ENCODE data around the gene TNF. TPM values are rescaled to one million over a fixed set of nuclear protein-coding genes. Genes with fewer than 3 reads are reported as not detected.

The TNF gene
- total RNA-seq, 6 experiments from 2014 or later: 0.15 to 1.0 TPM; not detected in 4

DNA sequence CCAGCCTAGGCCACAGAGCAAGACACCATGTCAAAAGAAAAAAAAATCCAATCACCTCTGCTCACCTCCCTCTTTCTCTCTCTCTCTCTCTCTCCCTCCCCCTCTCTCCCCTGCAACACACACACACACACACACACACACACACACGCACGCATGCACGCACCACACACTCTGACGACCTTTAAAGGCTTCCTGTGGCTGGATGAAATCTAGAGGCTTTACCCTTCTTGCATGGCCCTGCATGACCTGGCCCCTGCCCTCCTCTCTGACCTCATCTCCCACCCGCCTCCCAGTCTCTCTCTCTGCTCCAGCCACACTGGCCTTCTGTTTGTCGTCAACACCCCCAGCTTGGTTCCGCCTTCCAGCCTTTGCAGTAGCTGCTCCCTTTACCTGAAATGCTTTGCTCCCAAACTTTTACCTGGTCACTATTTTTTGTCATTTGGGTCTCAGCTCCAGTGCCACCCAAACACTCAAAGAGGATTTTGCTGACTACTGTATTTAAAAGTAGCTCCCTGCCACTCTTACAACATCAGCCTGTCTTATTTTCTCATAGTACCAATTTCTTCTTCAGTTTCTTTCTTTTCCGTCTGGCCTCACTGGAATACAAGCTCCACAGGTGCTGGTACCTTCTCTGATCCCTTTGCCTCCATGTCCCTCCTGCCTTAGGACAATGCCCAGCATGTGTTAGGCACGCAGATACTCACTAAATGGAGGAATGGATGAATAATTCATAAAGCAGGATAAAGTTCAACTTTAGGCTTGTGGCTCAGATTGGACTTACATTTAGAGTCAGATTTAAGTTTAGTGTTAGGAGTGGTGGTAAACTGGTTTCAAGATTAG, 7.6 kb upstream of the TNF start:
- H3K9me3 ChIP-seq: no peaks in the 10 kb centered on the region
- TF ChIP-seq, protein P1, sequence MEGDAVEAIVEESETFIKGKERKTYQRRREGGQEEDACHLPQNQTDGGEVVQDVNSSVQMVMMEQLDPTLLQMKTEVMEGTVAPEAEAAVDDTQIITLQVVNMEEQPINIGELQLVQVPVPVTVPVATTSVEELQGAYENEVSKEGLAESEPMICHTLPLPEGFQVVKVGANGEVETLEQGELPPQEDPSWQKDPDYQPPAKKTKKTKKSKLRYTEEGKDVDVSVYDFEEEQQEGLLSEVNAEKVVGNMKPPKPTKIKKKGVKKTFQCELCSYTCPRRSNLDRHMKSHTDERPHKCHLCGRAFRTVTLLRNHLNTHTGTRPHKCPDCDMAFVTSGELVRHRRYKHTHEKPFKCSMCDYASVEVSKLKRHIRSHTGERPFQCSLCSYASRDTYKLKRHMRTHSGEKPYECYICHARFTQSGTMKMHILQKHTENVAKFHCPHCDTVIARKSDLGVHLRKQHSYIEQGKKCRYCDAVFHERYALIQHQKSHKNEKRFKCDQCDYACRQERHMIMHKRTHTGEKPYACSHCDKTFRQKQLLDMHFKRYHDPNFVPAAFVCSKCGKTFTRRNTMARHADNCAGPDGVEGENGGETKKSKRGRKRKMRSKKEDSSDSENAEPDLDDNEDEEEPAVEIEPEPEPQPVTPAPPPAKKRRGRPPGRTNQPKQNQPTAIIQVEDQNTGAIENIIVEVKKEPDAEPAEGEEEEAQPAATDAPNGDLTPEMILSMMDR (IDR thresholded peaks at IDR 0.05): no peak
- TF ChIP-seq POLR2A (IDR thresholded peaks at IDR 0.05): no peak
- DNase-seq (peak in 1 of 3 donors; percentile 22), ATAC-seq (peak in 3 of 4 donors; percentile 23 to 29 (median 25))
- no peaks in the 10 kb centered on the region for H3K27me3 ChIP-seq
- intact Hi-C loops (cut with DNase I): no loop called here
- H3K4me1 ChIP-seq: no peaks in the 10 kb centered on the region
- no peak overlapping the region for H3K27ac ChIP-seq
- H3K4me3 ChIP-seq: no peak overlapping the region
- 39% methylated on average over 9 of the region's 9 CpGs for WGBS (ENCODE audit: insufficient coverage, low coverage, low lambda C conversion rate, missing lambda C conversion rate)
- H3K36me3 ChIP-seq: no peaks in the 10 kb centered on the region

DNA sequence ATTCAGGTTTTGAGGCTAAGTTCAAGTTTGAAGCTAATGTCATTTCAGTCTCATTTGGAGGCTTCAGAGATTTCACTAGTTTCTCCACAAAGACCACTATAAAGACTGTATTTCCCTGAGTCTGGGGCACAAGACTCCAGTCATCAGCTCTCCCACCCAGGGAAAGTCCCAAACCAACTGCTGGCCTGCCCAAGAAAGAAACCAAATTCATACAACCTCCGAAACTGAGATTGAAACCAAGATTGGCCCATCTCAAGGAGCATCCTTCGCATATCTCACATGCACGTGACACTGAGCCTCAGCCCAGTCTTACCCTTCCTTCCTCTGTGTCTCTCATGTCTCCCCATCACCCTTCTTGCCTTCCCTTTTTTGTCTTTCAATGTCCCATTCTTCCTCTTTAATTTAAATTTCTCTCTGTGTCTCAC, 6.8 kb upstream of the TNF start:
- no peaks in the 10 kb centered on the region for H3K4me1 ChIP-seq
- 64% methylated on average over 3 of the region's 3 CpGs for WGBS (ENCODE audit: insufficient coverage, low coverage, low lambda C conversion rate, missing lambda C conversion rate)
- no peak for TF ChIP-seq POLR2A (IDR thresholded peaks at IDR 0.05)
- TF ChIP-seq, protein P1 (IDR thresholded peaks at IDR 0.05): no peak
- intact Hi-C loops (cut with DNase I): no loop called here
- ATAC-seq (peak; percentile 53 to 77 (median 62)), DNase-seq (peak in 1 of 3 donors; percentile 51)
- no peaks in the 10 kb centered on the region for H3K9me3 ChIP-seq
- H3K4me3 ChIP-seq: no peak overlapping the region
- H3K36me3 ChIP-seq: no peaks in the 10 kb centered on the region
- no peaks in the 10 kb centered on the region for H3K27me3 ChIP-seq
- H3K27ac ChIP-seq: no peak overlapping the region

DNA sequence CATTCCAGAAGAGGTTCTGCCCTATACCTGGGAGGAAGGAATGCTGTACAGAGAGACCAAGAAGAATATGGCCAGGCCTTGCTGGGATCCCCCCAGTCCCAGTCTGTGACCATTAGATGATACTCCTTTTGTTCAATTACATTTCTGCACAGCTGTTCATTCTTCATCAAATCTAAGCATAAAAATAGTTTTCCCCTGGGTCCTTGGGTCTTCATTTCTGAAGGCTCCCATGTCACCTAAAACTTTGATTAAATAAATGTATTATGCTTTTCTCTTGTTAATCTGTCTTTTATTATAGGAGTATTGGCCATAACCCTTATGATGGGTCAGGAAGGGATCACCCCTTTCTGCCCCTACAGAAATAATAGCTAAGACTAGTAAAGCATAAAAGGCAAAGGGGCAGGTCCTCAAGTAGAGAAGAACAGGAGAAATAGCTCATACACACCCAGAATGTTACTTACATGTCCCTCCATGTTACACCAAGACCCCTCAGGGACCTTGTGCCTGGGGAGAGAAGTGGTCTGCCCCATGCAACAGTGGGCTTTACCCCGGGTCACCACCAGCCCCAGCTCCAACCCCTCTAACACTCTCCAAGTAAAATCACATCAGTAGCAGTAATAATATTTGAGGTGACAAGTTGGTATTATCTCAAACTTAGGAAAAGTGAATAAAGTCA, 5.4 kb upstream of the TNF start:
- H3K27me3 ChIP-seq: no peaks in the 10 kb centered on the region
- no peak overlapping the region for H3K4me3 ChIP-seq
- no peaks in the 10 kb centered on the region for H3K9me3 ChIP-seq
- H3K4me1 ChIP-seq: no peaks in the 10 kb centered on the region
- H3K27ac ChIP-seq: no peak overlapping the region
- ATAC-seq (no peak), DNase-seq (peak in 1 of 3 donors; percentile 19)
- TF ChIP-seq, protein P1 (IDR thresholded peaks at IDR 0.05): no peak
- no peak for TF ChIP-seq POLR2A (IDR thresholded peaks at IDR 0.05)
- no peaks in the 10 kb centered on the region for H3K36me3 ChIP-seq
- WGBS (ENCODE audit: insufficient coverage, low coverage, low lambda C conversion rate, missing lambda C conversion rate): 88% methylated on average over 1 of the region's 1 CpG
- intact Hi-C loops (cut with DNase I): no loop called here

DNA sequence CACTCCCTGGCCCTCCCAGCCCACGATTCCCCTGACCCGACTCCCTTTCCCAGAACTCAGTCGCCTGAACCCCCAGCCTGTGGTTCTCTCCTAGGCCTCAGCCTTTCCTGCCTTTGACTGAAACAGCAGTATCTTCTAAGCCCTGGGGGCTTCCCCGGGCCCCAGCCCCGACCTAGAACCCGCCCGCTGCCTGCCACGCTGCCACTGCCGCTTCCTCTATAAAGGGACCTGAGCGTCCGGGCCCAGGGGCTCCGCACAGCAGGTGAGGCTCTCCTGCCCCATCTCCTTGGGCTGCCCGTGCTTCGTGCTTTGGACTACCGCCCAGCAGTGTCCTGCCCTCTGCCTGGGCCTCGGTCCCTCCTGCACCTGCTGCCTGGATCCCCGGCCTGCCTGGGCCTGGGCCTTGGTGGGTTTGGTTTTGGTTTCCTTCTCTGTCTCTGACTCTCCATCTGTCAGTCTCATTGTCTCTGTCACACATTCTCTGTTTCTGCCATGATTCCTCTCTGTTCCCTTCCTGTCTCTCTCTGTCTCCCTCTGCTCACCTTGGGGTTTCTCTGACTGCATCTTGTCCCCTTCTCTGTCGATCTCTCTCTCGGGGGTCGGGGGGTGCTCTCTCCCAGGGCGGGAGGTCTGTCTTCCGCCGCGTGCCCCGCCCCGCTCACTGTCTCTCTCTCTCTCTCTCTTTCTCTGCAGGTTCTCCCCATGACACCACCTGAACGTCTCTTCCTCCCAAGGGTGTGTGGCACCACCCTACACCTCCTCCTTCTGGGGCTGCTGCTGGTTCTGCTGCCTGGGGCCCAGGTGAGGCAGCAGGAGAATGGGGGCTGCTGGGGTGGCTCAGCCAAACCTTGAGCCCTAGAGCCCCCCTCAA, 3.1 kb upstream of the TNF start, which contains the start of gene LTA:
Gene LTA (plus strand): TSS at position 249 of the 871 bp plus-strand sequence. CDS start 454 bp downstream, at position 703.
- H3K4me1 ChIP-seq: no peaks in the 10 kb centered on the region
- TF ChIP-seq, protein P1 (IDR thresholded peaks at IDR 0.05): no peak
- no peak for TF ChIP-seq POLR2A (IDR thresholded peaks at IDR 0.05)
- intact Hi-C loops (cut with DNase I): no loop called here
- H3K27me3 ChIP-seq: no peaks in the 10 kb centered on the region
- DNase-seq: peak in 1 of 3 donors; percentile 55
- no peak within 1 kb of the TSS for H3K4me3 ChIP-seq
- H3K9me3 ChIP-seq: no peaks in the 10 kb centered on the region
- H3K36me3 ChIP-seq: no peaks in the 10 kb centered on the region
- 40% methylated on average over 9 of the region's 27 CpGs for WGBS (ENCODE audit: insufficient coverage, low coverage, low lambda C conversion rate, missing lambda C conversion rate)
- ATAC-seq: peak in 1 of 4 donors; percentile 4
- no peak within 1 kb of the TSS for H3K27ac ChIP-seq
